22Rv1 (cell line): Measurements from ENCODE around the gene LMO7.

ENCODE experiments used
- H3K27ac ChIP-seq: fragments of 450-650 bp; 2 replicates; pipeline ENCODE4 v1.5.1; 2017
- ZFX ChIP-seq: fragments of 450-650 bp; IDR thresholded peaks from 2 replicates; pipeline ENCODE4 v1.6.1; 2017; ENCODE audit warnings: antibody characterized with exemption, borderline replicate concordance
- TF ChIP-seq, protein P1 (sequence below): fragments of 450-650 bp; IDR thresholded peaks from 2 replicates; pipeline ENCODE4 v1.5.1; 2017; ENCODE audit warnings: mild to moderate bottlenecking

The LMO7 gene

DNA sequence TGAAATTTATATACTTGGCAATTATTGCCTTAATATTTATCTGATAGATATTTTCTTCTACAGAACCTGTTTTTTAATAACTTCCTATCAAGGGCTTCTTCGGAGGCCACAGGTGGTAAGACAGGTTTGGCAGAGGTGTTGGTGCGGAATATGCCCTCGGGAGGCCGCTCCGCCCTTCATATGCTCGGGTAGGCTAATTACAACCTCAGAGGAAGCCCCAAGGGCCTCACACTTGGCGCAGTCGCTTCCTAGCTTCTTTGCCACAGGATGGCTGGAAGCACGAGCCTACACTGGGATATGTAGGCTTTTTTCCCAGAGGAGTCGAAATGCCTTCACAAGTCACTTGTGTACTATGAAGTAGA, 68.8 kb downstream of the LMO7 start:
- no peak for TF ChIP-seq ZFX
- TF ChIP-seq, protein P1, sequence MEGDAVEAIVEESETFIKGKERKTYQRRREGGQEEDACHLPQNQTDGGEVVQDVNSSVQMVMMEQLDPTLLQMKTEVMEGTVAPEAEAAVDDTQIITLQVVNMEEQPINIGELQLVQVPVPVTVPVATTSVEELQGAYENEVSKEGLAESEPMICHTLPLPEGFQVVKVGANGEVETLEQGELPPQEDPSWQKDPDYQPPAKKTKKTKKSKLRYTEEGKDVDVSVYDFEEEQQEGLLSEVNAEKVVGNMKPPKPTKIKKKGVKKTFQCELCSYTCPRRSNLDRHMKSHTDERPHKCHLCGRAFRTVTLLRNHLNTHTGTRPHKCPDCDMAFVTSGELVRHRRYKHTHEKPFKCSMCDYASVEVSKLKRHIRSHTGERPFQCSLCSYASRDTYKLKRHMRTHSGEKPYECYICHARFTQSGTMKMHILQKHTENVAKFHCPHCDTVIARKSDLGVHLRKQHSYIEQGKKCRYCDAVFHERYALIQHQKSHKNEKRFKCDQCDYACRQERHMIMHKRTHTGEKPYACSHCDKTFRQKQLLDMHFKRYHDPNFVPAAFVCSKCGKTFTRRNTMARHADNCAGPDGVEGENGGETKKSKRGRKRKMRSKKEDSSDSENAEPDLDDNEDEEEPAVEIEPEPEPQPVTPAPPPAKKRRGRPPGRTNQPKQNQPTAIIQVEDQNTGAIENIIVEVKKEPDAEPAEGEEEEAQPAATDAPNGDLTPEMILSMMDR = peak; percentile 20; the same call in 1 of the 2 replicates
- peak overlapping the region; percentile 60 for H3K27ac ChIP-seq

DNA sequence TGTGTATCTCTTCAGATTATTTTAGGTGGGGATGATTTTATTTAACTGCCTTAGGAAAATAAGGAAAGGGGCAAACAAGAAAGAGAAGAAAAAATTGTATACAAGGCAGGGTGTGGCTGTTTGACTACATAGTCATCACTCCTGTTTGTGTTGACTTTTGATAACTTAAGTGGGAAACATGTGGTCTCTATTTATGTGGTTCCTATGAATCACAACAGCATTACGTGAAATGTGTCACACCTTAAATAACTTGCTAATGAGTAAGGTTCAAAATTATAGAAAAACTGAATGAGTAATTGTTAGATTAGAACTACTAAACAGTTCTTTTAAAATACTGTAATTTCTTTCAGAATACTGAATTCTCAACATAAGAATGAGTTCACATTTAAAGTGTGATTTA, 69.3 kb downstream of the LMO7 start:
- H3K27ac ChIP-seq = peak overlapping the region; percentile 60
- TF ChIP-seq, protein P1 = no peak
- TF ChIP-seq ZFX = no peak

DNA sequence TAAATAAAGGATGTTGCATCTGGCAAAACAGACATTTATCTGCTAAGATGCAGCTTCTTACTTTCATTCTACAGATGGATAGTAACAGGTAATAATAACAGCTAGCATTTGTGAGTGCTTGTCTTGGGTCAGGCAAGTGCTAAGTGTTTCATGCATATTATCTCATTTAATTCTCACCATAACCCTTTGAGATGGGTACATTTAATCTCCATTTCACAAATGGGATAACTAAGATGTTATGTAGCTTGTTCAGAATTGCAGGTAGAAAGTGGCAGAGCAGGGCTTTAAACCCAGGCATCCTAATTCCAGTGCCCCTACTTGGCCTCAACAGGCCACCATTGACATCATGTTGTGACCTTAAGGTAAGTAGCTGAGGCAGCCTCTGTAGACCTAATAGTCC, 69.8 kb downstream of the LMO7 start:
- TF ChIP-seq ZFX = no peak
- TF ChIP-seq, protein P1 = no peak
- H3K27ac ChIP-seq = no peak overlapping the region

DNA sequence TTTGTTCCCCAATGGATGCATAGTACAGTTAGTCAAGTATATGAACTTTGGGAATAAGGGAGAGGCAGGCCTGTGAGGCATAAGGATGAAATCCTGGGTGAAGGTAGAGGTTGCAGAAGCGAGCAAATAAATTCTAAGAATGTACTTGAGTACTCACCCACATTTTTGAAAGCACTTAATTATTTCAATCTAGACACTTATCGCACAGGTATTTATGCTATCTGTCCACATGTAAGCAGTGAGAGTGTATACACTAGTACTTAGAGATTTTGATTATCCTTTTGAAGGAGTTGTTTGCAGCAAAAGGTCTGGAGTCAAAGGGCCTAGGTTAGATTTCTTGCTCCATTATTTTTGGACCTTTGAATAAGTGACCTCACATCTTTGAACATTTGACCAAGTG, 77.7 kb downstream of the LMO7 start:
- TF ChIP-seq, protein P1 = no peak
- TF ChIP-seq ZFX = no peak
- no peak overlapping the region for H3K27ac ChIP-seq

DNA sequence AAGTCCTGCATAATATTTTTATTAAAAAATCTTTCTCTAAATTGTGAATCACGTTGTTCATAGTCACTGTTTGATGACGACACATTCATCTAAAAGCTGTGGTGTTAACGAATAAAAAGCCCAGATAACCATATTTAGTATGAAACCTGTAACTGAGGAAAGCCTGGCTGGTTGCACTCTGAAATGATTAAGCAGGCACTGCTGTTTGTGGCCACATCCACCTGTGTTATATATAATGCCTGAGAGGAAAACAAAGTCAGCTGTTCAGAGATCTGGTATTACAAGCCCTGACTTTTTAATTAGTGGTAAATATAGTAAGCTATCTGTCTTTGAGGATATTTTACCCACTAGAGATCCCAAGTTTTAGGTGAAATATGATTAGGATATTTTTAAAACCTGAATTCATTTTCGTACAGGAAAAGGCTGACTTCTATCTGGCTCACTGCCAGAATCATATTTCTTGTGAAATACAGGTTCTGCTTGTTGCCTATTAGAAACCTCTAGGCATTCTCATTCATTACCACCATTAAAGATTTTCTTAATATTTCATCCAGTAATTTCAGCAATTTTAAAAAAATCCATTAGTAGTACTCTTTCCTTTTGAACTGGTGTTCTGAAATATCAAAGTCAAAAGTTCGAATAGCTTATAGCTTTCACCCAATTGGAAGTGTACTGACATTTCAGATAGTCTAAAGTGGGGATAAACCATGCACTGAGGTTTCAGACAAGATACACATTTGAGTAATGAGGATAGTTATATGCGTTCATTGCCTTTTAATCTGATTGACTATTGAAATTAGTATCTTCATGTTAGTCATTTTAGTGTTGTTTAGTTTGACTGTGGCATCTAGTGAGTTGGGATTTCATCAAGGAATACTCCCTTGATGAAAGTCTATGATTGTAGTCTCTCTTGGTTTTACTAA, 79.7 kb downstream of the LMO7 start:
- TF ChIP-seq, protein P1 = no peak
- H3K27ac ChIP-seq = no peak overlapping the region

DNA sequence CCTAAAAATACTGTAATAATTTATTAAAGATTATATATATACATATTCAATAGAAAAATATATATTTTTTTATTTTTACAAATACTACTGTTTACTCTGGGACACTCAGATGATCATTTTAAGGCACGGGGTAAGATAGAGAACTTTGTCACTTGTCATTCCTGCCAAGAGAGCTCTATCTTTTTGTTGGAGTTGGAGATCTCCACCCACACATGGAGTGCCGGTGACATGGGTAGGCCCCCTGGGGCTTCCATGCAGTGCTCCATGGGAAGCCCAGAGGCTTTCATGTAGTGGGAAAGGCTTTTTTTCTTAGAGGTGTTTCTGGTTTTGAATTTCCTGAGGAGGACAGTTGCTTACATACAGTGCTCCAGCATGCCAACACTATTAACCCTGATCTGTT, 81.4 kb downstream of the LMO7 start:
- TF ChIP-seq ZFX = no peak
- TF ChIP-seq, protein P1 = no peak
- no peak overlapping the region for H3K27ac ChIP-seq

DNA sequence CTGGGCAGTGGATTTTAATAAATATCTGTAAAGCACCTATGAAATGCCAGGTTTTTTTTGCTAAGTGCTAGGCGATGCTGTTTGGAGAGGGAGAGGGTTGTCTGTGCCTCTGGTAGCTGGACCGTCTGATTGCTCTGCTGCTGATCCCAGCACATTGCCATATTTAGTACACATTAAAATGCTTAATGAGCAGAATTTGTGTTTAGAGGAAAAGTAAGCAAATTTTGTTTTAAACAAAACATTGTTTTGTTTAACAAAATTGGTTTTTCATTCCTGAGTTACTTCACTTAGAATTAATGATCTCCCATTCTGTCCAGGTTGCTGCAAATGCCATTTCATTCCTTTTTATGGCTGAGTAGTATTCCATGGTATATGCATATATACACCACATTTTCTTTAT, 85.2 kb downstream of the LMO7 start:
- no peak overlapping the region for H3K27ac ChIP-seq
- no peak for TF ChIP-seq ZFX
- TF ChIP-seq, protein P1 = no peak
